Glutamatergic neuron (in vitro differentiated cells): ENCODE results near the gene ESR1. TPM values are rescaled to one million over a fixed set of nuclear protein-coding genes. Genes with fewer than 3 reads are reported as not detected.
"Not testable (repeated sequence)": the region's sequence is repeated elsewhere in the genome, so short reads cannot be mapped to it uniquely, and the experiment has no call there.

Experiments
- DNase-seq: peaks from one replicate; pipeline ENCODE4 v3.0.0; 2022
- H3K27ac Mint-ChIP-seq: one replicate; pipeline ENCODE4 v1.8.0; 2020; ENCODE audit warnings: mild to moderate bottlenecking, mixed read lengths, inconsistent platforms; ENCODE audit not compliant: unreplicated experiment
- H3K27me3 Mint-ChIP-seq: one replicate; pipeline ENCODE4 v1.8.0; 2020; ENCODE audit warnings: mild to moderate bottlenecking, moderate library complexity, mixed read lengths, inconsistent platforms; ENCODE audit not compliant: unreplicated experiment
- H3K36me3 Mint-ChIP-seq: one replicate; pipeline ENCODE4 v1.8.0; 2020; ENCODE audit warnings: mild to moderate bottlenecking, mixed read lengths, inconsistent platforms; ENCODE audit not compliant: unreplicated experiment
- H3K4me1 Mint-ChIP-seq: one replicate; pipeline ENCODE4 v1.8.0; 2020; ENCODE audit warnings: mild to moderate bottlenecking, low read depth, mixed read lengths, inconsistent platforms; ENCODE audit not compliant: unreplicated experiment
- H3K4me3 Mint-ChIP-seq: one replicate; pipeline ENCODE4 v1.8.0; 2020; ENCODE audit warnings: mild to moderate bottlenecking, mixed read lengths, inconsistent platforms; ENCODE audit not compliant: unreplicated experiment
- H3K9me3 Mint-ChIP-seq: one replicate; pipeline ENCODE4 v1.8.0; 2020; ENCODE audit warnings: mild to moderate bottlenecking, moderate library complexity, mixed read lengths, inconsistent platforms; ENCODE audit not compliant: unreplicated experiment
- total RNA-seq: library from RNA; stranded (reverse); fragmentation: NEBNext Ultra II Directional; extraction: Animal tissue kit (Norgen Biotek cat#: 25700); gene quantifications from one replicate; pipeline ENCODE4 v1.2.1, GENCODE V29; 2021; ENCODE audit not compliant: unreplicated experiment
- TF ChIP-seq, protein P1 (sequence below): fragments of 200-600 bp; sonication (generic); IDR thresholded peaks from one replicate; pipeline ENCODE4 v1.5.0; 2021; ENCODE audit not compliant: partially characterized antibody, unreplicated experiment

The ESR1 gene
- total RNA-seq, 1 donor from 2014 or later: not detected

DNA sequence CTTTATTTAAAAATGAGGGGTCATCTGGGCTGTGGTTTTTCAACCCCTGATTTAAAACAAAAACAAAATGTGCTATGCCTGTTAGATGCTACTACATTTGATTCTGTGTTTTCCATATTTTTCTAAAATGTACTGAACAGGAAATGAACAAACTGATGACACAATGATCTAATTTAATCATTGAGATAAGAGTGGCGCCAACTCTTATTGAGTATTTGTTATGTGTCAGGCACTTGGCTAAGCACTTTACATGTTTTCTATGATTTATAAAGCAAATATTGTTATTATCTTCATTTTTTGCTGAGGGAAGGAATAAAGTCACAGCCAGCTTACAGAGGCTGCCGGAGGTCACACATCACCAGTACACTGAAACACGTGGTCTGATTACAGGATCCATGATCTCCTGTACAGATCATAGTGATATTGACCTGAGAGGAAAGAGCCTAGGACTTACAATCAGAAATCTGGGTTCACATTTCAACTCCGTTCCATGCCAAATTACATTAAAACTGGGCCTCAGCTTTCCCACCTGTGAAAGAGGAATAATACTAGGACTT is 166.7 kb downstream of the ESR1 start:
- H3K36me3 Mint-ChIP-seq: no peaks in the 10 kb centered on the region
- no peak overlapping the region for H3K4me3 Mint-ChIP-seq
- no peak overlapping the region for H3K27ac Mint-ChIP-seq
- H3K9me3 Mint-ChIP-seq: no peaks in the 10 kb centered on the region
- no peaks in the 10 kb centered on the region for H3K4me1 Mint-ChIP-seq
- TF ChIP-seq, protein P1, sequence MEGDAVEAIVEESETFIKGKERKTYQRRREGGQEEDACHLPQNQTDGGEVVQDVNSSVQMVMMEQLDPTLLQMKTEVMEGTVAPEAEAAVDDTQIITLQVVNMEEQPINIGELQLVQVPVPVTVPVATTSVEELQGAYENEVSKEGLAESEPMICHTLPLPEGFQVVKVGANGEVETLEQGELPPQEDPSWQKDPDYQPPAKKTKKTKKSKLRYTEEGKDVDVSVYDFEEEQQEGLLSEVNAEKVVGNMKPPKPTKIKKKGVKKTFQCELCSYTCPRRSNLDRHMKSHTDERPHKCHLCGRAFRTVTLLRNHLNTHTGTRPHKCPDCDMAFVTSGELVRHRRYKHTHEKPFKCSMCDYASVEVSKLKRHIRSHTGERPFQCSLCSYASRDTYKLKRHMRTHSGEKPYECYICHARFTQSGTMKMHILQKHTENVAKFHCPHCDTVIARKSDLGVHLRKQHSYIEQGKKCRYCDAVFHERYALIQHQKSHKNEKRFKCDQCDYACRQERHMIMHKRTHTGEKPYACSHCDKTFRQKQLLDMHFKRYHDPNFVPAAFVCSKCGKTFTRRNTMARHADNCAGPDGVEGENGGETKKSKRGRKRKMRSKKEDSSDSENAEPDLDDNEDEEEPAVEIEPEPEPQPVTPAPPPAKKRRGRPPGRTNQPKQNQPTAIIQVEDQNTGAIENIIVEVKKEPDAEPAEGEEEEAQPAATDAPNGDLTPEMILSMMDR: no peak
- no peak for DNase-seq
- H3K27me3 Mint-ChIP-seq: no peaks in the 10 kb centered on the region

DNA sequence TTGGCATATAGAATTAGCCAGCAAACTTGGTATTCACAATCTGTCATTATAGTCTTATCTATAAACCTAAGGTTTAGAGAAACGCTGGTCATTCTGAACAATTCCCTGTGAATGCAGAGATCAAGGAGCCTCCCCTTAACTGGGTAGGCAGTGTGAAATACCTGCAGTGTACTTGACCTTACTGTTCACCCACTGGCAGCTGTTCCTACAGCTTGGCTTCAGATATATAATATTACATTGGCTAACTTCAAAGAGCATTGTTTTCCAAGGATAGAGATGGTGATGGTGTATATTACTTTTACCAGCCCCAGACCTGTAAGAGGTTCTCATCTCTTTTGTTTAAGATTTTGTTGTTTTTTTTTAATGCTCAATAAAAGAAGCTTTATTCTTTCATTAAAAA is 168.3 kb downstream of the ESR1 start:
- no peak overlapping the region for H3K27ac Mint-ChIP-seq
- no peaks in the 10 kb centered on the region for H3K27me3 Mint-ChIP-seq
- DNase-seq: no peak
- TF ChIP-seq, protein P1: no peak
- H3K4me1 Mint-ChIP-seq: no peaks in the 10 kb centered on the region
- H3K9me3 Mint-ChIP-seq: no peaks in the 10 kb centered on the region
- H3K36me3 Mint-ChIP-seq: no peaks in the 10 kb centered on the region
- H3K4me3 Mint-ChIP-seq: no peak overlapping the region

DNA sequence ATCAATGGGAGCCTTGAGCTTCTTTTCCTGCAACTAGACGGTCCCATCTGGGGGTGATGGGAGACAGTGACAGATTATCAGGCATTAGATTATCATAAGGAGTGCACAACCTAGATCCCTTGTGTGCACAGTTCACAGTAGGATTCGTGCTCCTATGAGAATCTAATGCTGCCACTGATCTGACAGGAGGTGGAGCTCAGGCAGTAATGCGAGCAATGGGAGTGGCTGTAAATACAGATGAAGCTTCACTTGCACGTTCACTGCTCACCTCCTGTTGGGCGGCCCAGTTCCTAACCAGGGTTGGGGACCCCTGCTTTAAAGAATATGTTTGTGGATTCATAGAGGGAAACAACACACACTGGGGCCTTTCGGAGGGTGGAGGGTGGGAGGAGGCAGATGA is 180.7 kb downstream of the ESR1 start:
- H3K4me3 Mint-ChIP-seq, H3K27ac Mint-ChIP-seq, DNase-seq, H3K4me1 Mint-ChIP-seq, H3K9me3 Mint-ChIP-seq, H3K36me3 Mint-ChIP-seq, H3K27me3 Mint-ChIP-seq: not testable (repeated sequence)

DNA sequence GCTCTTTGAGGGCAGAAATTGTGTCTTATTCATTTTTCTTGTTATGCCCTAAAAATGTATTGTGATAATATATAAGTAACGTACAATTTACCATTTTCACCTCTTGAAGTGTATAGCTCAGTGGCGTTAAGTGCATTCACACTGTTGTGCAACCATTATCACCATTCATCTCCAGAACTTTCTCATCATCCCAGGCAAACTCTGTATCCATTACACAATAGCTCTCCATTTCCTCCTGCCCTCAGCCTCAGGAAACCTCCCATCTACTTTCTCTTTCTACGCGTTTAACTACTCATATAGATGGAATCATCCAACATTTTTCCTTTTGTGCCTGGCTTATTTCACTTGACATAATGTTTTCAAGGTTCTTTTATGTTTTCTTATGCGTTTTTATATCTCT is 184.6 kb downstream of the ESR1 start:
- TF ChIP-seq, protein P1: no peak
- Mint-ChIP-seq H3K4me3 (no peak overlapping the region), H3K4me1 (no peaks in the 10 kb centered on the region), H3K27me3 (peaks cover 2% of the 10 kb centered on the region), H3K27ac (no peak overlapping the region), H3K9me3 (no peaks in the 10 kb centered on the region), H3K36me3 (no peaks in the 10 kb centered on the region)
- DNase-seq: no peak

DNA sequence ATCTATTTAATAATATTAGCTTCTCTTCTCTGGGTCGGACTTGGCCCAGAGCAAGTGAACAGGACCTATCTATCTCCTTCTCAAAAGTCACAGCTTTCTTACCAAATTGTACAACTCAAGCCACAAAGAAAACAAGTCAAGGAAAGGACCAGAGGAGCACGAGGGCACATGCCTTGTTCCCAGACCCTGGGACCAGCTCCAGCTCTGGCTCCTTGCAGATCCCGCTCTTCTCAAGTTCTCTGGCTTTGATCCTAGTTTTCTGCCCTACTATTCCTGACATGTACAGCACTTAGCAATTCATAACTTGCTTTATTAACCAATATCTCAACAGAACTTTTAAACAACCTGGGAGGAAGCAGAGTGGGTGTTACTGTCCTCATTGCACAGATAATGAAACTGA is 185.9 kb downstream of the ESR1 start:
- Mint-ChIP-seq H3K9me3 (no peaks in the 10 kb centered on the region), H3K4me1 (no peaks in the 10 kb centered on the region), H3K36me3 (no peaks in the 10 kb centered on the region), H3K27me3 (peaks cover 2% of the 10 kb centered on the region), H3K4me3 (no peak overlapping the region), H3K27ac (no peak overlapping the region)
- TF ChIP-seq, protein P1: no peak
- DNase-seq: no peak
